H1 (cell line): ENCODE results near the gene DRAM2. TPM values are rescaled to one million over a fixed set of nuclear protein-coding genes. Genes with fewer than 3 reads are reported as not detected.

Experiments used
- CTCF ChIA-PET: fragments of 300-600 bp; sonication (Branson Sonifier 250); formaldehyde crosslinking; loops from one replicate; lab custom pipeline; 2021; ENCODE audit not compliant: partially characterized antibody; lab: Charles Lee
- POLR2A ChIA-PET: fragments of 300-600 bp; sonication (Branson Sonifier 250); formaldehyde crosslinking; loops from one replicate; lab custom pipeline; 2021; ENCODE audit warnings: inconsistent platforms; ENCODE audit not compliant: partially characterized antibody; lab: Charles Lee
- DNase-seq, 2 experiments: peaks; one replicate each; pipeline versions ENCODE4 v3.0.0 to v3.0.0-alpha.2; 2010 to 2022; ENCODE audit warnings: low spot score in 2 of 2, low read depth in 1 of 2, mixed read lengths in 1 of 2
- FAIRE-seq: peaks from 2 replicates; lab custom pipeline; 2011; peaks lifted over from hg19 to GRCh38; lab: Jason Lieb, UNC
- H2AFZ ChIP-seq: 2 replicates; pipeline ENCODE4 v1.8.1; 2012; ENCODE audit warnings: low read length, inconsistent platforms
- H2AK5ac ChIP-seq: 2 replicates; pipeline ENCODE4 v1.6.1; 2013; ENCODE audit warnings: low read depth, low read length
- H2BK120ac ChIP-seq: replicated peaks from 2 replicates; pipeline ENCODE3; 2013; ENCODE audit warnings: low read depth, low read length, inconsistent platforms
- H2BK12ac ChIP-seq: 2 replicates; pipeline ENCODE4 v1.6.1; 2013; ENCODE audit warnings: low read depth, low read length
- H2BK15ac ChIP-seq: 2 replicates; pipeline ENCODE4 v1.6.1; 2013; ENCODE audit warnings: low read length
- H2BK20ac ChIP-seq: 2 replicates; pipeline ENCODE4 v1.6.1; 2013; ENCODE audit warnings: low read length
- H2BK5ac ChIP-seq: 2 replicates; pipeline ENCODE4 v1.6.1; 2013; ENCODE audit warnings: low read depth, low read length
- H3K14ac ChIP-seq: 2 replicates; pipeline ENCODE4 v1.6.1; 2013; ENCODE audit warnings: inconsistent platforms; ENCODE audit not compliant: insufficient read length
- H3K18ac ChIP-seq: 2 replicates; pipeline ENCODE4 v1.6.1; 2013; ENCODE audit warnings: low read length; ENCODE audit errors: extremely low read depth
- H3K23ac ChIP-seq: 2 replicates; pipeline ENCODE4 v1.6.1; 2013; ENCODE audit warnings: inconsistent platforms; ENCODE audit not compliant: insufficient read length
- H3K23me2 ChIP-seq: 2 replicates; pipeline ENCODE4 v1.6.1; 2013; ENCODE audit warnings: low read depth, low read length
- H3K27ac ChIP-seq: 2 replicates; pipeline ENCODE4 v1.6.1; 2011; ENCODE audit warnings: low read depth, low read length, inconsistent platforms
- H3K27me3 ChIP-seq, 4 experiments: replicated peaks in 1 of 4; 1 replicate in 1 of 4; 2 replicates in 3 of 4; pipeline versions ENCODE4 v1.6.1 to v1.8.1; 2011 to 2013; ENCODE audit warnings: low read length in 3 of 4, mild to moderate bottlenecking in 3 of 4, inconsistent platforms in 2 of 4, mixed read lengths in 2 of 4, moderate library complexity in 1 of 4; ENCODE audit not compliant: control insufficient read depth in 3 of 4, insufficient read depth in 3 of 4; ENCODE audit errors: extremely low read depth in 1 of 4
- H3K36me3 ChIP-seq, 4 experiments: 2 replicates each; pipeline versions ENCODE4 v1.6.1 to v1.8.1; 2011 to 2013; ENCODE audit warnings: mild to moderate bottlenecking in 4 of 4, low read length in 3 of 4, moderate library complexity in 2 of 4, control low read depth in 1 of 4, inconsistent platforms in 1 of 4; ENCODE audit not compliant: insufficient read depth in 4 of 4, control insufficient read depth in 2 of 4
- H3K4ac ChIP-seq: replicated peaks from 2 replicates; pipeline ENCODE3; 2013; ENCODE audit warnings: low read length, low read depth, mixed read lengths, inconsistent platforms; ENCODE audit not compliant: insufficient read length
- H3K4me1 ChIP-seq, 4 experiments: replicated peaks in 1 of 4; 1 replicate in 1 of 4; 2 replicates in 3 of 4; pipeline versions ENCODE4 v1.6.1 to v1.8.1; 2011 to 2013; ENCODE audit warnings: low read length in 3 of 4, inconsistent platforms in 2 of 4, mixed read lengths in 1 of 4; ENCODE audit not compliant: insufficient read depth in 4 of 4, control insufficient read depth in 3 of 4
- H3K4me2 ChIP-seq, 2 experiments: 2 replicates each; pipeline versions ENCODE4 v1.6.1 to v1.8.1; 2011 to 2013; ENCODE audit warnings: low read depth in 2 of 2, low read length in 2 of 2, control low read depth in 1 of 2, inconsistent platforms in 1 of 2, mild to moderate bottlenecking in 1 of 2; ENCODE audit not compliant: insufficient read depth in 1 of 2
- H3K4me3 ChIP-seq, 4 experiments: fragments of 200-600, 300-600 bp in 1 of 4; sonication (generic), shearing (Covaris generic), sonication (Bioruptor Twin) in 1 of 4; 2 replicates each; pipeline versions ENCODE4 v1.5.1 to v1.8.1; 2011 to 2016; ENCODE audit warnings: low read length in 4 of 4, low read depth in 3 of 4, control low read depth in 2 of 4, inconsistent platforms in 2 of 4, mild to moderate bottlenecking in 2 of 4, mixed read lengths in 1 of 4, moderate library complexity in 1 of 4; ENCODE audit not compliant: insufficient read depth in 2 of 4; ENCODE audit errors: extremely low read depth in 1 of 4
- H3K56ac ChIP-seq: replicated peaks from 2 replicates; pipeline ENCODE3; 2013; ENCODE audit warnings: low read depth, mild to moderate bottlenecking, mixed read lengths, low read length, inconsistent platforms; ENCODE audit not compliant: insufficient read length
- H3K79me1 ChIP-seq: 2 replicates; pipeline ENCODE4 v1.6.1; 2013; ENCODE audit warnings: low read depth, low read length, control low read depth
- H3K79me2 ChIP-seq, 2 experiments: 2 replicates each; pipeline versions ENCODE4 v1.6.1 to v1.8.1; 2012 to 2013; ENCODE audit warnings: low read length in 2 of 2, mild to moderate bottlenecking in 2 of 2, inconsistent platforms in 1 of 2; ENCODE audit not compliant: insufficient read depth in 2 of 2, control insufficient read depth in 1 of 2
- H3K9ac ChIP-seq, 4 experiments: replicated peaks in 1 of 4; 1 replicate in 1 of 4; 2 replicates in 3 of 4; pipeline versions ENCODE4 v1.6.1 to v1.8.1; 2011 to 2013; ENCODE audit warnings: low read depth in 3 of 4, low read length in 3 of 4, control low read depth in 2 of 4, mild to moderate bottlenecking in 2 of 4, moderate library complexity in 2 of 4, inconsistent platforms in 1 of 4; ENCODE audit errors: extremely low read depth in 1 of 4
- H3K9me3 ChIP-seq, 2 experiments: 2 replicates each; pipeline versions ENCODE4 v1.6.1 to v1.8.1; 2012 to 2013; ENCODE audit warnings: mild to moderate bottlenecking in 2 of 2, moderate library complexity in 2 of 2, control low read depth in 1 of 2, inconsistent platforms in 1 of 2, low read depth in 1 of 2, low read length in 1 of 2, mixed read lengths in 1 of 2; ENCODE audit not compliant: insufficient read depth in 2 of 2
- H4K20me1 ChIP-seq, 2 experiments: replicated peaks in 1 of 2; 2 replicates each; pipeline versions ENCODE3 to v1.8.1; 2011 to 2013; ENCODE audit warnings: inconsistent platforms in 2 of 2, low read length in 2 of 2, mild to moderate bottlenecking in 1 of 2; ENCODE audit not compliant: insufficient read depth in 2 of 2, control insufficient read depth in 1 of 2
- H4K5ac ChIP-seq: 2 replicates; pipeline ENCODE4 v1.6.1; 2013; ENCODE audit warnings: low read length, low read depth, mixed read lengths, inconsistent platforms; ENCODE audit not compliant: insufficient read length
- H4K8ac ChIP-seq: 2 replicates; pipeline ENCODE4 v1.8.0; 2013; ENCODE audit warnings: mild to moderate bottlenecking, moderate library complexity, low read length, inconsistent platforms; ENCODE audit not compliant: insufficient read depth; ENCODE audit errors: extremely low read depth
- H4K91ac ChIP-seq: replicated peaks from 2 replicates; pipeline ENCODE3; 2013; ENCODE audit warnings: low read length, mixed read lengths, inconsistent platforms; ENCODE audit not compliant: insufficient read length
- ATF3 ChIP-seq: IDR thresholded peaks from 2 replicates; pipeline ENCODE4 v1.6.1; 2011; ENCODE audit warnings: low read depth, mild to moderate bottlenecking, low read length; ENCODE audit not compliant: insufficient read depth
- CHD1 ChIP-seq: IDR thresholded peaks from 2 replicates; pipeline ENCODE4 v1.6.1; 2012; ENCODE audit warnings: low read depth, low read length, improper control_type of control experiment
- CTBP2 ChIP-seq: IDR thresholded peaks from 2 replicates; pipeline ENCODE4 v1.7.0; 2011; ENCODE audit warnings: borderline replicate concordance, mild to moderate bottlenecking, moderate library complexity, mixed read lengths, low read length; ENCODE audit not compliant: insufficient read depth, insufficient read length
- HDAC6 ChIP-seq: IDR thresholded peaks from one replicate; pipeline ENCODE4 v1.7.1; 2012; ENCODE audit warnings: low read depth, mild to moderate bottlenecking, inconsistent platforms, low read length, moderate library complexity
- JUN ChIP-seq: IDR thresholded peaks from 2 replicates; pipeline ENCODE4 v1.6.1; 2011; ENCODE audit warnings: low read depth, mild to moderate bottlenecking, improper control_type of control experiment, low read length
- KDM5A ChIP-seq: fragments of 200-600 bp; IDR thresholded peaks from 2 replicates; pipeline ENCODE4 v1.7.1; 2012; ENCODE audit warnings: mild to moderate bottlenecking, low read length, inconsistent platforms, mixed read lengths
- MAX ChIP-seq: IDR thresholded peaks from 2 replicates; pipeline ENCODE4 v1.6.1; 2012; ENCODE audit warnings: inconsistent platforms
- RBBP5 ChIP-seq: IDR thresholded peaks from 2 replicates; pipeline ENCODE4 v1.7.1; 2012; ENCODE audit warnings: low read depth, mild to moderate bottlenecking, inconsistent platforms, low read length, moderate library complexity, borderline replicate concordance
- RXRA ChIP-seq: IDR thresholded peaks from 2 replicates; pipeline ENCODE4 v1.6.1; 2011; ENCODE audit warnings: low read depth, mild to moderate bottlenecking, low read length, moderate library complexity; ENCODE audit not compliant: insufficient read depth
- WGBS, 2 experiments: shearing (Covaris generic) in 1 of 2; methylation state at CpG; one replicate each; pipeline versions ENCODE4 v1.1.6 to v1.1.7; 2013 to 2015; ENCODE audit warnings: low lambda C conversion rate in 2 of 2, mixed read lengths in 2 of 2, inconsistent platforms in 1 of 2, low coverage in 1 of 2, missing lambda C conversion rate in 1 of 2; ENCODE audit not compliant: insufficient replicate concordance in 2 of 2, insufficient coverage in 1 of 2, insufficient read length in 1 of 2; ENCODE audit errors: extremely low coverage in 1 of 2, missing lambda C conversion rate in 1 of 2; 5-methylcytosine and 5-hydroxymethylcytosine counted together
- polyA plus RNA-seq, 7 experiments: library from polyadenylated mRNA; depleted of rRNA in 3 of 7; stranded (reverse) in 5 of 7; unstranded in 2 of 7; fragments of >200 nt in 5 of 7; fragments of 200-250 nt in 2 of 7; gene quantifications; 1 replicate in 5 of 7; 2 replicates in 1 of 7; 4 replicates in 1 of 7; pipeline versions ENCODE4 v1.2.1 to v1.2.3, GENCODE V29; 2011 to 2013; ENCODE audit warnings: missing spikeins in 2 of 7, mixed read lengths in 2 of 7
- total RNA-seq: library from RNA; stranded (reverse); fragmentation: NEBNext Ultra II Directional; extraction: Animal tissue kit (Norgen Biotek cat#: 25700); gene quantifications from 2 replicates; pipeline ENCODE4 v1.2.1, GENCODE V29; 2021

The DRAM2 gene
- total and polyA plus RNA-seq, 2 of the 8 experiments (the other 6 are each of a cell fraction or from before 2014, with no cell fraction given), result 35.2 to 68.2 TPM

GRCh38 chr1:111126354-111126753 lies 13.5 kb downstream of the DRAM2 start:
- Histone ChIP-seq H3K4ac (no peak overlapping the region), H3K27me3 (no peaks in the 10 kb centered on the region), H3K18ac (no peak overlapping the region), H2BK12ac (no peak overlapping the region), H2BK20ac (no peak overlapping the region), H3K9ac (no peak overlapping the region), H3K56ac (no peak overlapping the region), H3K27ac (no peak overlapping the region), H4K5ac (no peak overlapping the region), H3K79me1 (no peaks in the 10 kb centered on the region), H2BK5ac (no peak overlapping the region), H3K23me2 (no peaks in the 10 kb centered on the region), H2BK15ac (no peak overlapping the region), H2BK120ac (no peak overlapping the region), H4K20me1 (no peaks in the 10 kb centered on the region), H3K14ac (no peak overlapping the region), H3K4me1 (no peaks in the 10 kb centered on the region), H3K23ac (no peak overlapping the region), H4K8ac (no peak overlapping the region), H3K4me3 (no peak overlapping the region), H3K79me2 (no peaks in the 10 kb centered on the region), H3K9me3 (no peaks in the 10 kb centered on the region), H2AK5ac (no peak overlapping the region), H2AFZ (no peak overlapping the region), H4K91ac (no peak overlapping the region), H3K36me3 (peaks cover 2 to 20% (median 9%) of the 10 kb centered on the region in 4 experiments; a peak in 5 of 8 replicates), H3K4me2 (no peak overlapping the region)
- ChIA-PET CTCF (no interaction called here), POLR2A (interaction anchor here (1.6 kb wide), 1 partner anchor 13 kb away, joined by 5 read pairs; the partner anchor contains the start of gene DRAM2)
- no peak for DNase-seq
- WGBS, 2 experiments, result 87% methylated on average over 1 of the region's 1 CpG; no CpG with 5 or more reads in 1 of the 2 experiments
- no peak for FAIRE-seq
- TF ChIP-seq CTBP2, result no peak
- no peak for TF ChIP-seq RXRA
- no peak for TF ChIP-seq JUN
- no peak for TF ChIP-seq CHD1
- no peak for TF ChIP-seq HDAC6
- TF ChIP-seq KDM5A, result no peak
- TF ChIP-seq ATF3, result no peak
- TF ChIP-seq RBBP5, result no peak
- no peak for TF ChIP-seq MAX
